ENCODE results near the gene TSNAX. TPM values are rescaled to one million over a fixed set of nuclear protein-coding genes. Genes with fewer than 3 reads are reported as not detected.

The TSNAX gene
- total RNA-seq, 1 experiment from 2014 or later = 38.0 TPM

DNA sequence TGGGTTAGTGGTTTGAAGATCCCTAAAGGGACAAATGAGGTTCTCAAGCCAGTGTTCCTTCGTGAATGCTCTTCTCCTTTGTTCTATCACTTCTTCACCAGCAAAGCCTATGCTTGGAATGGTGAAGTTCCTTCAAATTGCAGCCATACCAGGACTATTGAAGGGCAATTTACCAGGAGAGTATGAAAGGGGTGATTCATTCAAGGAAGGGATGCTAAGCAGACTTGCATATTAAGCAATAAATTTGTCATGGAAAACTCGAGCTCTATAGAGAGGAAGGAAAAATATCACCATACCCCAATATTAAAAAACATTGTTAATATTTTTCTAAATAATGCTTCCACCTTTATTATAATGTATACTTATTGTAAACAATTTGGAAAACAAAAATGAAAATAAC, 9.3 kb upstream of the TSNAX start:
- peaks cover 13% of the 10 kb centered on the region for H3K4me1 Mint-ChIP-seq
- no peak overlapping the region for H3K27ac Mint-ChIP-seq
- TF ChIP-seq, protein P1, sequence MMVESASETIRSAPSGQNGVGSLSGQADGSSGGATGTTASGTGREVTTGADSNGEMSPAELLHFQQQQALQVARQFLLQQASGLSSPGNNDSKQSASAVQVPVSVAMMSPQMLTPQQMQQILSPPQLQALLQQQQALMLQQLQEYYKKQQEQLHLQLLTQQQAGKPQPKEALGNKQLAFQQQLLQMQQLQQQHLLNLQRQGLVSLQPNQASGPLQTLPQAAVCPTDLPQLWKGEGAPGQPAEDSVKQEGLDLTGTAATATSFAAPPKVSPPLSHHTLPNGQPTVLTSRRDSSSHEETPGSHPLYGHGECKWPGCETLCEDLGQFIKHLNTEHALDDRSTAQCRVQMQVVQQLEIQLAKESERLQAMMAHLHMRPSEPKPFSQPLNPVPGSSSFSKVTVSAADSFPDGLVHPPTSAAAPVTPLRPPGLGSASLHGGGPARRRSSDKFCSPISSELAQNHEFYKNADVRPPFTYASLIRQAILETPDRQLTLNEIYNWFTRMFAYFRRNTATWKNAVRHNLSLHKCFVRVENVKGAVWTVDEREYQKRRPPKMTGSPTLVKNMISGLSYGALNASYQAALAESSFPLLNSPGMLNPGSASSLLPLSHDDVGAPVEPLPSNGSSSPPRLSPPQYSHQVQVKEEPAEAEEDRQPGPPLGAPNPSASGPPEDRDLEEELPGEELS (CRISPR knock-in tag; IDR thresholded peaks at IDR 0.05) = no peak
- TF ChIP-seq, protein P2, sequence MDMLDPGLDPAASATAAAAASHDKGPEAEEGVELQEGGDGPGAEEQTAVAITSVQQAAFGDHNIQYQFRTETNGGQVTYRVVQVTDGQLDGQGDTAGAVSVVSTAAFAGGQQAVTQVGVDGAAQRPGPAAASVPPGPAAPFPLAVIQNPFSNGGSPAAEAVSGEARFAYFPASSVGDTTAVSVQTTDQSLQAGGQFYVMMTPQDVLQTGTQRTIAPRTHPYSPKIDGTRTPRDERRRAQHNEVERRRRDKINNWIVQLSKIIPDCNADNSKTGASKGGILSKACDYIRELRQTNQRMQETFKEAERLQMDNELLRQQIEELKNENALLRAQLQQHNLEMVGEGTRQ (CRISPR knock-in tag; IDR thresholded peaks at IDR 0.05) = no peak
- TF ChIP-seq GABPB1 (CRISPR knock-in tag; IDR thresholded peaks at IDR 0.05) (no peak), ZNF263 (CRISPR knock-in tag; IDR thresholded peaks at IDR 0.05; ENCODE audit: low read depth) (no peak), JUN (CRISPR knock-in tag; IDR thresholded peaks at IDR 0.05) (no peak), GRHL2 (CRISPR knock-in tag; IDR thresholded peaks at IDR 0.05; ENCODE audit: insufficient replicate concordance, severe bottlenecking) (no peak)
- TF ChIP-seq, protein P3, sequence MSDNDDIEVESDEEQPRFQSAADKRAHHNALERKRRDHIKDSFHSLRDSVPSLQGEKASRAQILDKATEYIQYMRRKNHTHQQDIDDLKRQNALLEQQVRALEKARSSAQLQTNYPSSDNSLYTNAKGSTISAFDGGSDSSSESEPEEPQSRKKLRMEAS (CRISPR knock-in tag; IDR thresholded peaks at IDR 0.05) = no peak
- DNase-seq (ENCODE audit: low spot score) = no peak
- no peaks in the 10 kb centered on the region for H3K9me3 Mint-ChIP-seq
- ChIA-PET CTCF (interaction anchor here (1.2 kb wide), 1 partner anchor 31 kb away, joined by 4 read pairs; no protein-coding TSS in a partner anchor), POLR2A (no interaction called here)
- no peaks in the 10 kb centered on the region for H3K36me3 Mint-ChIP-seq
- no peak overlapping the region for H3K4me3 Mint-ChIP-seq
- ATAC-seq = no peak
- H3K27me3 Mint-ChIP-seq (ENCODE audit: low read depth) = peaks cover 4% of the 10 kb centered on the region

DNA sequence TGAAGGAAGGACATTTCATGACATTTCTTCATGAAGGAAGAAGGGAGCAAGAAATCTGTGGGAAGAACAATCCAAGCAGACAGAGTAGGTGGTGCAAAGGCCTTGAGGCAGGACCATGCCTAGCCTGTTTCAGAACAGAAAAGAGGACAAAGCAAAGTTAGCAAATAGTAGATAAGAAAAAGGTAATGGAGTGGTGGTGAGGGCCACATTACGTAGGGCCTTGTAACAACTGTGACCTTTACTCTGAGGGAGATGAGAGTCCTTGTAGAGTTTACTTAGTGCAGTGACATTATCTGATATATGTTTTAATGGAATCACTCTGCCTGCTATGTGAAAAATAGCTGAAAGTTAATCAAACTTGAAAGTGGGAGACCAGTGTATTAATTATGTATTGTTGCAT, 6.4 kb upstream of the TSNAX start:
- Mint-ChIP-seq H3K27ac (no peak overlapping the region), H3K9me3 (no peaks in the 10 kb centered on the region), H3K4me3 (no peak overlapping the region), H3K4me1 (peaks cover 33% of the 10 kb centered on the region), H3K36me3 (no peaks in the 10 kb centered on the region), H3K27me3 (ENCODE audit: low read depth) (peaks cover 4% of the 10 kb centered on the region; the same call in 1 of the 2 replicates)
- TF ChIP-seq ZNF219 (CRISPR knock-in tag; IDR thresholded peaks at IDR 0.05; ENCODE audit: borderline replicate concordance) (no peak), ELF4 (CRISPR knock-in tag; IDR thresholded peaks at IDR 0.05; ENCODE audit: low read depth) (no peak), NR3C1 (CRISPR knock-in tag; conservative IDR thresholded peaks at IDR 0.05; ENCODE audit: low read depth) (no peak), SP1 (CRISPR knock-in tag; conservative IDR thresholded peaks at IDR 0.05) (no peak), SOX15 (CRISPR knock-in tag; IDR thresholded peaks at IDR 0.05) (no peak), OVOL2 (CRISPR knock-in tag; IDR thresholded peaks at IDR 0.05; ENCODE audit: borderline replicate concordance) (no peak), NR2C2 (CRISPR knock-in tag; IDR thresholded peaks at IDR 0.05) (no peak), ZNF138 (CRISPR knock-in tag; conservative IDR thresholded peaks at IDR 0.05) (no peak), TP53 (CRISPR knock-in tag; IDR thresholded peaks at IDR 0.05) (no peak), RORB (CRISPR knock-in tag; IDR thresholded peaks at IDR 0.05) (no peak), HMGA2 (CRISPR knock-in tag; IDR thresholded peaks at IDR 0.05) (no peak), ATF1 (CRISPR knock-in tag; IDR thresholded peaks at IDR 0.05) (no peak)
- TF ChIP-seq, protein P4, sequence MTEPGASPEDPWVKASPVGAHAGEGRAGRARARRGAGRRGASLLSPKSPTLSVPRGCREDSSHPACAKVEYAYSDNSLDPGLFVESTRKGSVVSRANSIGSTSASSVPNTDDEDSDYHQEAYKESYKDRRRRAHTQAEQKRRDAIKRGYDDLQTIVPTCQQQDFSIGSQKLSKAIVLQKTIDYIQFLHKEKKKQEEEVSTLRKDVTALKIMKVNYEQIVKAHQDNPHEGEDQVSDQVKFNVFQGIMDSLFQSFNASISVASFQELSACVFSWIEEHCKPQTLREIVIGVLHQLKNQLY (CRISPR knock-in tag; IDR thresholded peaks at IDR 0.05) = no peak
- TF ChIP-seq, protein P5, sequence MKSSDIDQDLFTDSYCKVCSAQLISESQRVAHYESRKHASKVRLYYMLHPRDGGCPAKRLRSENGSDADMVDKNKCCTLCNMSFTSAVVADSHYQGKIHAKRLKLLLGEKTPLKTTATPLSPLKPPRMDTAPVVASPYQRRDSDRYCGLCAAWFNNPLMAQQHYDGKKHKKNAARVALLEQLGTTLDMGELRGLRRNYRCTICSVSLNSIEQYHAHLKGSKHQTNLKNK (CRISPR knock-in tag; IDR thresholded peaks at IDR 0.05) = no peak
- TF ChIP-seq, protein P6, sequence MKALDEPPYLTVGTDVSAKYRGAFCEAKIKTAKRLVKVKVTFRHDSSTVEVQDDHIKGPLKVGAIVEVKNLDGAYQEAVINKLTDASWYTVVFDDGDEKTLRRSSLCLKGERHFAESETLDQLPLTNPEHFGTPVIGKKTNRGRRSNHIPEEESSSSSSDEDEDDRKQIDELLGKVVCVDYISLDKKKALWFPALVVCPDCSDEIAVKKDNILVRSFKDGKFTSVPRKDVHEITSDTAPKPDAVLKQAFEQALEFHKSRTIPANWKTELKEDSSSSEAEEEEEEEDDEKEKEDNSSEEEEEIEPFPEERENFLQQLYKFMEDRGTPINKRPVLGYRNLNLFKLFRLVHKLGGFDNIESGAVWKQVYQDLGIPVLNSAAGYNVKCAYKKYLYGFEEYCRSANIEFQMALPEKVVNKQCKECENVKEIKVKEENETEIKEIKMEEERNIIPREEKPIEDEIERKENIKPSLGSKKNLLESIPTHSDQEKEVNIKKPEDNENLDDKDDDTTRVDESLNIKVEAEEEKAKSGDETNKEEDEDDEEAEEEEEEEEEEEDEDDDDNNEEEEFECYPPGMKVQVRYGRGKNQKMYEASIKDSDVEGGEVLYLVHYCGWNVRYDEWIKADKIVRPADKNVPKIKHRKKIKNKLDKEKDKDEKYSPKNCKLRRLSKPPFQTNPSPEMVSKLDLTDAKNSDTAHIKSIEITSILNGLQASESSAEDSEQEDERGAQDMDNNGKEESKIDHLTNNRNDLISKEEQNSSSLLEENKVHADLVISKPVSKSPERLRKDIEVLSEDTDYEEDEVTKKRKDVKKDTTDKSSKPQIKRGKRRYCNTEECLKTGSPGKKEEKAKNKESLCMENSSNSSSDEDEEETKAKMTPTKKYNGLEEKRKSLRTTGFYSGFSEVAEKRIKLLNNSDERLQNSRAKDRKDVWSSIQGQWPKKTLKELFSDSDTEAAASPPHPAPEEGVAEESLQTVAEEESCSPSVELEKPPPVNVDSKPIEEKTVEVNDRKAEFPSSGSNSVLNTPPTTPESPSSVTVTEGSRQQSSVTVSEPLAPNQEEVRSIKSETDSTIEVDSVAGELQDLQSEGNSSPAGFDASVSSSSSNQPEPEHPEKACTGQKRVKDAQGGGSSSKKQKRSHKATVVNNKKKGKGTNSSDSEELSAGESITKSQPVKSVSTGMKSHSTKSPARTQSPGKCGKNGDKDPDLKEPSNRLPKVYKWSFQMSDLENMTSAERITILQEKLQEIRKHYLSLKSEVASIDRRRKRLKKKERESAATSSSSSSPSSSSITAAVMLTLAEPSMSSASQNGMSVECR (CRISPR knock-in tag; IDR thresholded peaks at IDR 0.05; ENCODE audit: borderline replicate concordance) = no peak
- TF ChIP-seq, protein P7, sequence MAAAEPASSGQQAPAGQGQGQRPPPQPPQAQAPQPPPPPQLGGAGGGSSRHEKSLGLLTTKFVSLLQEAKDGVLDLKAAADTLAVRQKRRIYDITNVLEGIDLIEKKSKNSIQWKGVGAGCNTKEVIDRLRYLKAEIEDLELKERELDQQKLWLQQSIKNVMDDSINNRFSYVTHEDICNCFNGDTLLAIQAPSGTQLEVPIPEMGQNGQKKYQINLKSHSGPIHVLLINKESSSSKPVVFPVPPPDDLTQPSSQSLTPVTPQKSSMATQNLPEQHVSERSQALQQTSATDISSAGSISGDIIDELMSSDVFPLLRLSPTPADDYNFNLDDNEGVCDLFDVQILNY (CRISPR knock-in tag; IDR thresholded peaks at IDR 0.05) = no peak
- TF ChIP-seq, protein P8, sequence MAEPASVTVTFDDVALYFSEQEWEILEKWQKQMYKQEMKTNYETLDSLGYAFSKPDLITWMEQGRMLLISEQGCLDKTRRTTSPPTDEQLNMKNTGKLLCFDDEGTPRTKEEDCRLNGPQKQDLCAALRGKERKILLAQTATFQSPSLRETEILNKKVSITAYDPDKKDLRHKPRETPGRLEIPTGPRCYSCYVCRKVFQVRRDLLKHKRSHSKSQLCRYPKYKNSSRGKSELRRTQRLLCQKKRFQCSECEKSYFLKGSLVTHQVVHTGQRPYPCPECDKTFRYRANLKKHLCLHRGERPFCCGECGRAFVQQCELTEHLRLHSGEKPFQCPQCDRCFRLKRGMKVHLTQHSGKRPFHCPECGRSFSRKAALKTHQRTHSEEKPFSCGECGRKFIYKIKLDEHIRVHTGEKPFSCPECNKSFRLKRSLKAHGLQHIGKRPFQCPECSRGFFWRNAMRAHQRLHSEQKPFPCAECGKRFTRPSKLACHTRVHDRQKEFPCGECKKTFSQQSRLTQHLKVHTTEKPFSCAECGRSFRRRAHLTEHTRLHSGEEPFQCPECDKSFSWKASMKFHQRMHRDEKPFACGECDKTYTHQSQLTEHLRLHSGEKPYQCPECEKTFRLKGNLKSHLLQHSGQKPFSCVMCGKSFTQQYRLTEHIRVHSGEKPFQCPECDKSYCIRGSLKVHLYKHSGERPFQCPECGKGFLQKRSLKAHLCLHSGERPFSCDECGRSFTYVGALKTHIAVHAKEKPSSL (CRISPR knock-in tag; conservative IDR thresholded peaks at IDR 0.05) = no peak
- ChIA-PET POLR2A (no interaction called here), CTCF (no interaction called here)
- no peak for ATAC-seq
- no peak for DNase-seq (ENCODE audit: low spot score)

Data from WTC11 (cell line).